GM19351 (cell line): ENCODE measurements around the gene OXTR.

Experiments
- ATAC-seq: cut with Tn5 transposase; IDR thresholded peaks from one replicate; pipeline ENCODE4 v1.9.1; 2021; ENCODE audit warnings: mild to moderate bottlenecking, moderate library complexity; ENCODE audit not compliant: unreplicated experiment

OXTR gene

DNA sequence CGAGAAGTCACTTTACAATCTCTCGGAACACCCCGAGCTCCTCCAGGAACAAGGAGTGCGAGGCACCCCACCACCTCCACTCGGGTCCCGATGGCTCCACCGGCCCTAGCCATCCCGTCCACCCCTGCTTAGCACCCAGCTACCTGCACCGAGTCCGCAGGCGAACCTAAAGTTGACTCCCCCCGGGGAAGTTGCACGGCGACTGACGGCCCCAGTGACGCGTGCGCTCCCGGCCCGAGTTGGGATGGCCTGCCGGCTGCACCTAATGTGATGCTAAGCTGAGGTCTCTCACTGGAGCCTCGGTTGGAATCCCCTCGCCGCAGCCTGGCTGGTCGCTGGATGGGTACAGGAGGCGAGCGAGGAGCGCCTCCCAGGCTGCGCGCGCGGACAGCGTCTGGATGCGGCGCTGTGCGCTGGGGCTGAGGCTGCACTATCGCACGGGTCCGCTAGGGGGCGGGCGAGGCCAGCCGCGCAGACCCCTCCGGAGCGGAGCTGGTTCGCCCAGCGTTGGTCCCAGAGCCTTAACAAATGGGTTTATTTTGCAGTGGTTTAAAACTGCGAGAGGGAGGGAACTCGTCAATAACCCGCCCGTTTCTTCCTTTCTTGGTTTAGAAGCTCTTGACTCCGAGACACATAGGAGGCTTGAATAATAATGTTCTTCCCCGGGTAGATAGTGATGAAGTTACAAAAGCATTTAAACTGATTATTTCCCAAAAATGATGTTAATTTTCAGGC lies at the start of gene OXTR:
Gene OXTR, minus strand, starts transcription at position 526 of the 735 bp plus-strand sequence. CDS start 1,426 bp downstream, outside the sequence.
- ATAC-seq = peak; percentile 70

DNA sequence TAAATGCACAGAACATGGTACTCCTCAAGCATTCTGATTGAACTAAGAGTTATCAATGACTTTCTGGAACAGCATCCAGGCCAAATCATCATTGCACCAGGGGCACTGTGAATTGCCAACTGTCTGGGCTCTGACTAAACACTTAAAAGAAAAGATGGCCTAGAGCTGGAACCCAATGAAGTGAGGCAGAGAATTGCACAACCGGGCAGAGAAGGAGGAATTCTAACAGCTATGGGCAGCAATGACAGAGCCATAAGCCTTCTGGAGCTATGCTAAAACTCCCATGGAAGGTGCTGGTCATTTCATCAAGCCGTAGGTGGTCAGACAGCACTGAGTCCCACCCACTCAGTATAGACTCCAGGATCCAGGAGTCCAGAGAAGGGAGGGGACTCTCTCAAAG lies 48.1 kb upstream of the OXTR start:
- no peak for ATAC-seq

DNA sequence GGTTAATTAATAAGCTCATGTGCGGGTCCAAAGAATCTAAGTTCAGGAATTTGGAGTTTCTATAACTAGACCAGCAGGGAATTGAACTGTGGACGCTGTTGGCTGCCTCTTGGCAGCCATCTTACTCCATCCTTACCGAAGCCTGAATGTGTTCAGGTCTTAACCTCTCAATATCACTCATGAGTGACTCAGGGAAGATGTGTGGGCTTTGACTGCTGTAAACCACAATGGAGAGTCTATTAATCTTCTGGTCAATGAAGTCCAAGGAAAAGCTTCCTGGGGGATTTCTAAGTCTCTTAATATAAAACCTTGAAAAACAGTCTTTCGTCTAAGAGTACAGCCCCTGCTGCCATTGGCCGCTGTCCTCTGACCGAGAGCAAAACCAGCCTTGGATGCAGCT lies 46.7 kb upstream of the OXTR start:
- no peak for ATAC-seq

DNA sequence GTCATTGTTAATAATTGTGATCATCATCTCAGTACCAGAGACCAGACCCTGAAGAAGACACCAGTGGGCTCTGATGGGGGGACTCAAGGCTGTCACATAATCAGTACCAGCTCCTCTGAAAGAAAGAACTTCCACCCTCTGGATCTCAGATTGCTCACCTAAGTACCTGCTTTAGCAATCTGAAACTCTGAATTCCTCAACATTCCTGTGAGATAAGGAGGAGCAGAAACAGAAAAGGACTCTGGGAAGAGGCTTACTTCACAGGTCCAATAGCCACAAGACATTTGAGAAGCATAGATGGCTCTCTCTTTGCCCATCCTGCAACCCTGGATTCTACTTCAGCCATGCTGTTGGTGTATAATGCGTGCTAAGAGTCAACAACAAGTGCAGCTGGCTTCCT lies 44.0 kb upstream of the OXTR start:
- ATAC-seq = no peak

DNA sequence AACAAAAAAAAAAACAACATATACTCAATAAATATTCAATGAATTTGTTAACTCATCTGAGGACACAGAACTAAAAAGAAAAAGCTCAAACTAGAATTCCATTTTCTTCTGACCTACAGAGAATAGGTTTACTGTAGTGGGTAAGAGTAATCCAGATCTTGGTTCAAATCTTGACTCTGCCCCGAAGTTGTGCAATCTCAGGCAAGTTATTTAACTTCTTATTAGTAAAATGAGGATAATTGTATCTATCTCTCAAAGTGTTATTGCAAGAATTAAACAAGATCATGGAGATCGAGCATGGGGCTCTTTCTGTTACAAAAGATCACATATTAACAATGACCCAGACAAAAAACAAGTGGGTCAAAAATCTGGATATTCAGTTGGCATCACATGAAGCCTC lies 41.1 kb upstream of the OXTR start:
- ATAC-seq = no peak

DNA sequence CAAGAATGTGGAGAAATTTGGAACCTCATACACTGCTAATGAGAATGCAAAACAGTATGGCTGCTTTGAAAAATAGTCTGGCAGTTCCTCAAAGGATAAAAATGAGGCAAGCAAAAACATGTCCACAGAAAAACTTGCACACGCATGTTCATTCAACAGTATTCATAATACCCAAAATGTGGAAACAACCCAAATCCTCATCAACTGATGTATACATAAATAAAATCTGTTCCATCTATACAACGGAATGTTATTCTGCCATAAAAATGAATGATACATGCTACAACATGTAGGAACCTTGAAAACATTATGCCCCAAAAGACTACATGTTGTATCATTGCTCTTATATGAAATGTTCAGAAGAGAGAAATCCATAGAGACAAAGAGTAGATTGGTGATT lies 36.4 kb upstream of the OXTR start:
- no peak for ATAC-seq

DNA sequence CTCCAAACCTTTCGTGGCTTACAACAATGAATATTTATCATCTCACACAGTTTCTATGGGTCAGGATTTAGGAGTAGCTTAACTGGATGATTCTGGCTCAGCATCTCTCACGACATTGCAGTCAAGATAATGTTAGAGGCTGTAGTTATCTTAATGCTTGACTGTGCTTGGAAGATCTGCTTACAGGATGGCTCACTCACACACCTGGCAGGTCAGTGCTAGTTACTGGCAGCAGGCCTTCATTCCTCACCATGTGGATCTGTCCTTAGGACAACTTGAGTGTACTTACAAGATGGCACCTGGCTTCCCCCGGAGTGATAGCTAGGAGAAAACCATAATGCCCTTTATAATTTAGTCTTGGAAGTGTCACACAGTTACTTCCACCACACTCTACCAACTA lies 32.8 kb upstream of the OXTR start:
- ATAC-seq = no peak

DNA sequence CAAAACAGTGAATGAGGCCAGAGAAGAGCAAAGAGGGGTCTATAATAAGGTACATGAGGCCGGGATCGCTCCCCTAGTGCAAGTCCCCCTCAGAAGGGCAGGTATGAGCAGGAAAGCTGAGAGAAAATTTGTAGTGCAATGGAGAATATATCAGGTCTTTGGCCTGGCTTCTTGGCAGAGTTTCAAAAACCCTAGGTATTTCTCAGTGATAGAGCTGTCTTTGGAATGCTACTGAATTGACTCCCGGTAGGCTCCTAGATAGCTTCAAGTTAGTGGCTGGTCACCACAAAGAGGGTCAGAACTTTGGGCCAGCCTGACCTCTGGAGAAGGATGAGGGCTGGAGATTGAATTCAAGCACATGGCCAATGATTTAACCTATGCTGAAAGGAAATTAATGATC lies 30.6 kb upstream of the OXTR start:
- no peak for ATAC-seq

DNA sequence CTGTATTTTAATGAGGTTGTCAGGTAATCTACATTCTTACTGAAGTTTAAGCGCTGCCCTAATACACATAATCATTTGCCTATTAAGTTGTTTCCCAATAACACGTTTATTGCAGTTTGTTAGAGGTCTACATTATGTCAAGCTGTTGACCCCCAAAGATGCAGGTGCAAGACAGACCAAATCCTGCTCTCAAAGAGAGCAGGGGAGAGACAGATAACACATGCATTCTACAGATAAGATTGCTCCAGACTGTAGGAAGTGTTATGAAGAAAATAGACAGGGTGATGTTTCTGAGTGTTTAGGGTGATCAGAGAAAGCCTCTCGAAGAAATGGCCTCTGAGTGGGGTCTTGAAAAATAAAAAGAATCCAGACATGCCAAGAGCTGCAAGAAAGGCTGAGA lies 24.8 kb upstream of the OXTR start:
- ATAC-seq = no peak

DNA sequence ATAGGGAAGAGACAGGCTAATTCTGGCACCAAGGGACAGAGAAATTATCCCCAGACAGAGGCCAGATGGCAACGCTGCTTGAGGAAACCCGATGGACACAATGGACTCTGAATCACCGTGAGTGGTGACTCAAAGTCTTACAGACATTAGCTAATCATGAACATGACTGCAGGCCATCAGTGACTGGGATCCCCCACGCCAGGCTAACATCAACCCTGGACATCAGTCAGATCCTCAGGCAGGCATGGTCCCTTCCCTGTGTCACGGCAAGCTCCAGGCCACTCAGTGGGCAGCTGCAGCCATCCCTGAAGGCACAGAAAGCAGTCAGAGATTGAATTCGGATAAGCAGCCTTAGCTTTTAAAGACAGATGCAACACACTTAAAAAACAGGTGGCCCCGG lies 23.8 kb upstream of the OXTR start:
- no peak for ATAC-seq

DNA sequence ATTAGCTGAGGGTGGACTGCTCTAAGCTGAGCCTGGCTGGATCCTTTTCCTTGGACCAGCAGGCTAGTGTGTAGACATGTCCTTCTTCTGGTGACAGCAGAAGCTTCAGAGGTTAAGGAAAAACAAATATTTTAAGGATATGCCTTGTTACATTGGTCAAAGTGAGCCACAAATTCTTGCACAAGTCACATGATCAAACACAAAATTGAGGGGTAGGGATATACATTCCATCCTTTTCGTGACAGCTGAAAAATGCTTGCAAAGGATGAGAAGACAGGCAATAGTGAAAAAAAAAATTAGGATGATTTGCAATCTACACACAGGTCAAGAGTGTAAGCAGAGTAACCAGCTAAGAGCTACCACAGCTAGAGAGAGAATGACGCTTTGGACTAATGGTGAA lies 21.1 kb upstream of the OXTR start:
- ATAC-seq = no peak

DNA sequence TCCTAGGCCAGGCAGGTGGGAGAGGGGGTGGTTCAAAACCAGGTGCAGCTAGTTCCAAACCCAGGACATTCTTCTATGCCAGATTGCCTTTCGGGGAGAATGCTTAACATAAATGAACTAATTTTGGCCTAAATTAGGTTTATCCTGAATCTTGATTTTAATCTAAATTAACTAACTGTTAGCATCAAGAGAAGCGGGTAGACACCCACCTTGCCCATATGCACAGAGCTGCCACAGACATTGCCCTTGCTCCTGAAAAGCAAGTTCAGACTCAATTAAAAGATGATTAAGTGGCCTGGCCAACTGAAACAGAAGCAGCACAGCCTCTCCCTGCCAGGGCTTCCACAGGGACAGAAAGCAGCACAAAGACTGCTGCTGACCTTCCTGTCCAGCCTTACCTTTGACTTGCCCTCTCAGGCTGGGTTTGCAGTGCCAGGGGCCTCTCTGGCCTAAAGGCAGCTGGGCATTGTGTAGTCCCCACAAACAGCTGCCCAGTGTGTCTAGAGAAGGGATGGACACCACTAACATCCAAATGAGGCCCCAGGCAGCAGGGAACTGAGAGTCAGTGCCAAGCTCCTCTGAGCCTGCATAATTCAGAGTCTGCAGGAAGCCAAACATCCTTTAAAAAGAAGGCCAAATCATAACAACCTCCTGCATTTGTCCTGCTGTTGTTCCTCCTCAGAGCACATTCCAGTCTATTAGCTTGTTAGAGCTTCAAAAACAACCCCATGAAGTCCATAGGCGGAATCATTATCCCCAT lies 15.4 kb upstream of the OXTR start:
- ATAC-seq = no peak

DNA sequence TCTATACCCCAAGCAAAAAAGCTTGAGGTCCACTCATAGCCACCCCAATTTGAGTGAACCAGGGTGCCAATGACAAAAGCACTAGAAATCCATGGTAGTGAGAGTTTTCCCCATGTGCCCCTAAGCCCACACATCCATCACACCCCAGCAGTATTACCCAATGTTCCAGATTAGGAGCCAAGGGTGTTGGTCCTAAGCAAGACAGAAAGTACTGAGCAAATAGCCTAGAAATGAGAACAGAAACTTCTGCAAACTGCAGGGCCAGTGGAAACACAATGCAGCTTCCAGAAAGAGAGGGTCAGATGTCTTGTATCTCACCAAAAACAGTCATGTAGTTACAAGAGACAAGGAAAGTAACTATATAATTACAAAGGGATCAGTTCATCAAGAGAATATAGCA lies 10.9 kb upstream of the OXTR start:
- peak; percentile 62 for ATAC-seq

DNA sequence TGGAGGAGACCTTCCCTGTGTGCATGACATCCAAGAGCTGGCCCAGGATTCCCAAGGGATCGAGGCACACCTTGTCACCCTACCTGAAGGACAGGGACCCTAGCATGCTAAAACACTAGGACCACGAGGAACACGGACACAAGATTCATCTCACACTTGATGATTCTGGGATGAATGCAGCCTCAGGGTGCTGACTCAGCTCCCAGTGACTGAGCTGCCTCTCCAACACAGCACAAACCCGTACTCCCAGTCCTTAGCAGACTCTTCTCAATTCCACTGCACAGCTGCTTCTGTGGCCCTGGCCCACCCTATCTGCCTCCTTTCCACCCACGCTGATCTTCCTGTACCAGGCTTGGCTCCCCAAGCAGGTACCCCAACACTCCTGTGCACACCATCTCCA lies 9.1 kb upstream of the OXTR start:
- ATAC-seq = no peak

DNA sequence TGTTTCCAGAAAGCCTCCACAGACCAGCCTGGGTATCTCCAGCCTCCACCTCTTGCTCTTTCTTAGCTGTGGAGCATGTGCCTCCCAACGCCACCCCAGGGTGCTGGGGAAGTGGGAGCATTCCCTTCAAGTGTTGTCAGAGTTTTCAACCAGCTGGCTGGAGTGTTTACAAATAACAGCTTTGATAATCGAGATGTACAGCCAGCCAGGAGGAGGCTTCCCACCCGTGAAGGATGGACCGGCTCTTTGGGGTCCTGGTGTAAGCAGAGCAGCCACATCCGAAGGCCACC lies 8.5 kb upstream of the OXTR start:
- no peak for ATAC-seq

DNA sequence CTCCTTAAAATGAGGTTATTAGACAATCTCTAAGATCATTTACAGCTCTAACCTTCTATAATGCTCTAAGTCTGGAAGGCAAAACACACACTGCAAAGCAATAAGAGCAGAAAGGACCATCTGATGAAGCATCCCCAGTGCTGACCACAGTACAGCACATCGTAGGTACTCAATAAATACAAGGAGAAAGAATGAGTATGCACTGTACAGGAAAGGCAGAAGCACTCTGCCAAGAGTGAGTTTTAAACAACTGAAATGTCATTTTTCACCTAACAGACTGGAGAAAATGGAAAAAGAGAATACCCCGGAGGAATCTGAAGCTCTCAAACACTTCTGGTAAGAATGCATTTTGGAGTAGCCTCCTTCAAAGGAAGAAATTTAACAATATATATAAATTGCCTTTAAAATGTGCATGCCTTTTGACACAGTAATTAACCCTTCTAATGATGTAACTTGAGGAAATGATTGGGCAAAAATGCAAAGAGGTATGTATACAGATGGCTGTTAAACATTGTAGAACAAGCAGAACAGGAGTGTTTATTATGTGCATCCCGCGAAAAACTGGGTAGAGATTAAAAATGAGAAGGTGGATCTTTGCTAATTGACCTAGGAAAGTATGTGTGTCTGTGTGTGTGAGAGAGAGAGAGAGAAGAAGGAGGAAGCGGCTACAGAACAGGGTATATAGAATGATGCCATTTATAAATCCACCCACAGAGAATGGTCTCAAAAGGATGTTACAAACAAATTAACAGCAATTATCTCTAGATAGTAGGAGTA lies 8.0 kb upstream of the OXTR start:
- ATAC-seq = peak; percentile 78

DNA sequence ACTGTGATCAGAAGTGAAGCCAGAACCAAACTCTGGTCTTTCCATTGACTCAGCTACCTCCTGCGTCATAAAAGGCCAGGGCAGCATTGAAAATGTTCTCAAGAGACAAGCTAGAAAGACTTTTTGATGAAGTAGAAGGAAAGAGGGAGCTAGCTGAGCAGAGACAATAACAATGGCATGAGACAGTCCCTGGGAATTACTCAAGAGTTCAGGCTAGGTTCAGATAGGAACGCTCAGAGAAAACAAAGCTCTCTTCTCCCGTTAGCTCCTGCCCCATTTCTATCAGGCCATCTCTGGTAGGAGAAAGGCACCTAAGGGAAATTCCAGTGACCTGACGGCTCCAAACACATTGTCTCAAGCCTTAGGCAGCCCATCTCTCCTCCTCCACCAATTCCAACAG lies 7.0 kb upstream of the OXTR start:
- no peak for ATAC-seq

DNA sequence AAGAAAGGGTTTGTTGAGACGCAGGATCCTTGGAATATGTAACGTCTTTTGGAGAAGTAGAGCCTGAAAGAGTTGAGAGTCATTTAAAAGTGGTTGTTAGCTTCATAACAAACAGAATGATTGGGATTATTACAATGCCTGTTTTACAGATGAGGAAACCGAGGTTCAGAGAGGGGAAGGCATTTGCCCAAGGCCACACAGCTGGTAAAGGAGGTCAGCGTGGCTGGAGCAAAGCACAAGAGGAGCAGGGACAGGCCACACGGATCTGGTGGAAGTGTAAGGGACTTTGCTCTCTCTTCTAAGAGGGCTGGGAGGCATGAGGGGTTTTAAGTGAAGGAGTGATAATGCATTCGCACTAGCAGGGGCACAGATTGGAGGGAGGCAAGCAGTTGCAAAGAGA lies 6.2 kb upstream of the OXTR start:
- ATAC-seq = no peak

DNA sequence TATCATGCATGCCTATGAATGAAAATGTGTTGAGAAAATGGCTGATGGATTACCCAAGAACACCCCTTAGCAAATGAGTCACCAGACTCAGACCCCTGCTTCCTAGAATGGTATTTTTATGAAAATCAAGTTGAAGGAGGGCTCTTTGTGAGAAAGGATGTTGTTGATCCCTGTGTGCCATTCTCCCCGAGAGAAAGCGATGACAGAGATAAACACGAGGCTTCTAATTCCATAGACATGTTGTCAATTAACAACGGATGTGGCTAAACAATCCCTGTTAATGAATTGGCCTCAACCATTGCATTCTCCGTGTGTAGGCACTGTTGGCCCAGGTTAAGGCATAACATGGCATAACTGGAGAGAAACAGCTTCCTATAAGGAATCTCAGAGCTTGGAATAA lies 5.8 kb upstream of the OXTR start:
- no peak for ATAC-seq

DNA sequence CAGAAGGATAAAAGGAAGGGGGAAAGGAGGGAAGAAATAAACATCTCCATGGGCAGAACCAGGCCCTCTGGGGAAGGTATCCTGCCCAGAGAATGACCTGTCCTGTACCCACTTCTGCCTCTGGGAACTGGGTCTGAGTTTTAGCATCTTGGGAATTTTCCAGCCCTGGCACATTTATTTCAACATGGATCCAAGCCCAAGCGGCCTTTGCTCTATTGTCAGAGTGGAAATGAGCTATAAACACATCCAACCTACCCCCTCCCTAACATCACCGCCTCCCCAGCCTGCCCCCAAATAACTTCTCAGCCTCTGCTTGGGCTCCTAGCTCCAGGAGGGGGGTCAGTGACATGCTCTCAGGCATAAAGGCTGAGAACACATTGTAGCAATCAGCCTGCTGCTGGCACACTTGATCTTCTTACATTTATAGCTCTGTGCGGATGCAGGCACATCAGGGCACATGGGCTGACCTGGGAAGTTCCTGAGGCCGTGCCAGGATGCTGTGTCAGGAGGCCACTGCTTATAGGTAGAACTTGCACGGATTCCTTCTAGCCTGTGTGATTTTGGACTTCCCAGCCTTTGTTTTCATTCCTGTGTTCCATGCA lies 4.6 kb upstream of the OXTR start:
- no peak for ATAC-seq

DNA sequence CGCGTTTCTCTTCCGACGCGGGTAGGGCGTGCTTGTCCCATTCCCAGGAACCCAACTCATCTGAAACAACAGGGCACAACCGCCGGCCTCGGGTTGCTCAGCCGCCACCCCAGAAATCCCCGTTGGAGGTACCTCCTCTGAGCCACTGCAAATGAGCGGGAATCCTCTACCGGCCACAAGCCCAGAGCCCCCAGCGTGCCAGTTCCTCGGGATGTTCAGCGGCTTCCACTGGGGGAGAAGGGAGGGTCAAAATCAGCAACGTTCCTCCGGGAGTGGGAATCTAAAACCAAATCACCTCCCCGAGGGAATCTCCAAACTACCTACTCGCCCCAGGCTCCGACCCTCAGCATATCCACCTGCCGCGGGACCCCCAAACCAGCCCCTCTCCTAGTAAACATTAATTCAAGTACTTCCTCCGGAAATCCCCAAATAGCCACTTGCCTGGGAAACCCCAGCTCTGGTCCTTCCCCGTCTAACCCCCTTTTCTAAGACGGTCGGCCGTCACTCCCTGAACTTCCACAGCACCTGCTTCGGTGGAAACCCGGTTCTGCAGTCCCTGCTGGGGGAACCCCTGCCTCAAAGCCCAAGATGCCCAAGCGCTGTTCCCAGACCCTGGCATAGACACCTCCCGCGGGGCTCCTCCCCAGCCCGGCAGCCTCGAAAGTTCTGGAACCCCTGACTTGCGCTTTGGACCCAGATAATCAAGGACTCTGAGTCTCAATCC lies 887 bp downstream of the OXTR start:
- peak; percentile 9 for ATAC-seq
